WTC11 (cell line): ENCODE results near the gene ZNF579.

Experiments used
- ELF4 ChIP-seq: sonication (generic); formaldehyde crosslinking; IDR thresholded peaks from 2 replicates; pipeline ENCODE4 v1.8.1; 2022; ENCODE audit warnings: low read depth, mild to moderate bottlenecking, moderate library complexity, missing genetic modification reagents
- FOXK1 ChIP-seq: sonication (generic); formaldehyde crosslinking; IDR thresholded peaks from 2 replicates; pipeline ENCODE4 v1.8.0; 2022; ENCODE audit warnings: mild to moderate bottlenecking, moderate library complexity, missing genetic modification reagents
- TF ChIP-seq, protein P1 (sequence below): fragments of 200-600 bp; IDR thresholded peaks from 2 replicates; pipeline ENCODE4 v1.8.0; 2022; ENCODE audit warnings: antibody characterized with exemption
- TF ChIP-seq, protein P2 (sequence below): sonication (generic); formaldehyde crosslinking; IDR thresholded peaks from 2 replicates; pipeline ENCODE4 v1.8.1; 2022; ENCODE audit warnings: low read depth, missing genetic modification reagents, borderline replicate concordance
- TF ChIP-seq, protein P3 (sequence below): sonication (generic); formaldehyde crosslinking; IDR thresholded peaks from 2 replicates; pipeline ENCODE4 v1.8.0; 2022; ENCODE audit warnings: mild to moderate bottlenecking, missing genetic modification reagents

DNA sequence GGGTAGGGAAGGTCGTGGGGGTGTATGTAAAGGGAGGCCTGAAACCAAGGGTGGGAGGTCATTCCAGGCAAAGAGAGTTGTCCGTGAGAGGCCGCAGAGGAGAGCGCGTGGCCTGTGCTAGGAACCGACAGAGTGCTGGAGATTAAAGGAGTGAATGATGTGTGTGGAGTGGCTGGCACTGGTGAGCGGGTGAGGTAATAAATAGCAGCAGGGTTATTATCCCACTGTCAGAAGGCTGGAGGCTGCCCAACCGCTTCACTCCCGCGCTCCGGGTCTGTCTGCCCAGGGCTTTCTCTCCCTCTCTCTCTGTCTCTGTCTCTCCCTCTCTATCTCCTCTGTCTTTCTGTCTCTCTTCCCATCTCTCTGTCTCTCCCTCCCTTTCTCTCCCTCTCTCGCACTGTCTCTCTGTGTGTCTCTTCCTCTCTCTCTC lies 17.4 kb downstream of the ZNF579 start:
- TF ChIP-seq, protein P1, sequence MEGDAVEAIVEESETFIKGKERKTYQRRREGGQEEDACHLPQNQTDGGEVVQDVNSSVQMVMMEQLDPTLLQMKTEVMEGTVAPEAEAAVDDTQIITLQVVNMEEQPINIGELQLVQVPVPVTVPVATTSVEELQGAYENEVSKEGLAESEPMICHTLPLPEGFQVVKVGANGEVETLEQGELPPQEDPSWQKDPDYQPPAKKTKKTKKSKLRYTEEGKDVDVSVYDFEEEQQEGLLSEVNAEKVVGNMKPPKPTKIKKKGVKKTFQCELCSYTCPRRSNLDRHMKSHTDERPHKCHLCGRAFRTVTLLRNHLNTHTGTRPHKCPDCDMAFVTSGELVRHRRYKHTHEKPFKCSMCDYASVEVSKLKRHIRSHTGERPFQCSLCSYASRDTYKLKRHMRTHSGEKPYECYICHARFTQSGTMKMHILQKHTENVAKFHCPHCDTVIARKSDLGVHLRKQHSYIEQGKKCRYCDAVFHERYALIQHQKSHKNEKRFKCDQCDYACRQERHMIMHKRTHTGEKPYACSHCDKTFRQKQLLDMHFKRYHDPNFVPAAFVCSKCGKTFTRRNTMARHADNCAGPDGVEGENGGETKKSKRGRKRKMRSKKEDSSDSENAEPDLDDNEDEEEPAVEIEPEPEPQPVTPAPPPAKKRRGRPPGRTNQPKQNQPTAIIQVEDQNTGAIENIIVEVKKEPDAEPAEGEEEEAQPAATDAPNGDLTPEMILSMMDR, result no peak
- TF ChIP-seq, protein P2, sequence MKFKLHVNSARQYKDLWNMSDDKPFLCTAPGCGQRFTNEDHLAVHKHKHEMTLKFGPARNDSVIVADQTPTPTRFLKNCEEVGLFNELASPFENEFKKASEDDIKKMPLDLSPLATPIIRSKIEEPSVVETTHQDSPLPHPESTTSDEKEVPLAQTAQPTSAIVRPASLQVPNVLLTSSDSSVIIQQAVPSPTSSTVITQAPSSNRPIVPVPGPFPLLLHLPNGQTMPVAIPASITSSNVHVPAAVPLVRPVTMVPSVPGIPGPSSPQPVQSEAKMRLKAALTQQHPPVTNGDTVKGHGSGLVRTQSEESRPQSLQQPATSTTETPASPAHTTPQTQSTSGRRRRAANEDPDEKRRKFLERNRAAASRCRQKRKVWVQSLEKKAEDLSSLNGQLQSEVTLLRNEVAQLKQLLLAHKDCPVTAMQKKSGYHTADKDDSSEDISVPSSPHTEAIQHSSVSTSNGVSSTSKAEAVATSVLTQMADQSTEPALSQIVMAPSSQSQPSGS, result no peak
- TF ChIP-seq FOXK1 (CRISPR knock-in tag) (no peak), ELF4 (CRISPR knock-in tag) (no peak)
- TF ChIP-seq, protein P3, sequence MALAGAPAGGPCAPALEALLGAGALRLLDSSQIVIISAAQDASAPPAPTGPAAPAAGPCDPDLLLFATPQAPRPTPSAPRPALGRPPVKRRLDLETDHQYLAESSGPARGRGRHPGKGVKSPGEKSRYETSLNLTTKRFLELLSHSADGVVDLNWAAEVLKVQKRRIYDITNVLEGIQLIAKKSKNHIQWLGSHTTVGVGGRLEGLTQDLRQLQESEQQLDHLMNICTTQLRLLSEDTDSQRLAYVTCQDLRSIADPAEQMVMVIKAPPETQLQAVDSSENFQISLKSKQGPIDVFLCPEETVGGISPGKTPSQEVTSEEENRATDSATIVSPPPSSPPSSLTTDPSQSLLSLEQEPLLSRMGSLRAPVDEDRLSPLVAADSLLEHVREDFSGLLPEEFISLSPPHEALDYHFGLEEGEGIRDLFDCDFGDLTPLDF (CRISPR knock-in tag), result no peak
